Measurements from ENCODE around the gene ERICH6B. TPM values are rescaled to one million over a fixed set of nuclear protein-coding genes. Genes with fewer than 3 reads are reported as not detected.
"Not testable (repeated sequence)": the region's sequence is repeated elsewhere in the genome, so short reads cannot be mapped to it uniquely, and the experiment has no call there.

ERICH6B gene
- not detected for total RNA-seq

DNA sequence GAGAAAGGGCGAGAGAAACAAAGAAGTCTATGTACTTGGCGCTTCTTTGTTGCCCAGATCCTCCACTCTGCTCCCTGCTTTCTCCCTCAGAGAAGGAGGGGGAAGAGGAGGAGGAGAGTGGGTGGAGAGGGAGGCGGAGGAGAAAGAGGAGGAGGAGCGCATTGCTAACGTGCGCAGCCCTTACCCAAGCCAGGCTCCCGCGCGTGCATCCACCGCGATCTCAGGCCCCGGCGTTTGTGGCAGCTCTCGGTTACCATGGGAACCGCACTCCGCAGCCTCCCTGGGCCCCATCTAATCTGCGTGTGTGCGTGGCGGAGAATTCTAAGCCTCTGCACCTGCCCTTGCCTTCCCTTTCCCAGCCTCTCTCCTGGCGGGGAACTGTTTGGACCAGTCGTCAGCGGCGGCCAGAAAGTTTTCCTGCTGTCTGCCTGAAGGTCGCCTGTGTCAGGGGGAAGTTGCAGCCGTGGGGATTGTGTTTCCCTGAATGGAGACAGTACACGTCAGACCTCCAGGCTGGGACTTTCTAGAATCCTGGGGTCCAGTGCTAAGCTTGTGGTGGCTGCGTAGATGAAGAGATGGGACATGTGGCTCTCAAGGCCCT lies at the start of gene ERICH6B:
ERICH6B (minus strand) TSS at position 239 of the 601 bp plus-strand sequence. CDS start 18,734 bp downstream, outside the sequence.
- DNase-seq (ENCODE audit: low spot score) (no peak), ATAC-seq (no peak)

GRCh38 chr13:45662903-45663302 lies 47.4 kb upstream of the ERICH6B start:
- not testable (repeated sequence) for DNase-seq (ENCODE audit: low spot score); ATAC-seq

GRCh38 chr13:45662162-45662561 lies 46.6 kb upstream of the ERICH6B start:
- no peak for DNase-seq (ENCODE audit: low spot score)
- no peak for ATAC-seq

DNA sequence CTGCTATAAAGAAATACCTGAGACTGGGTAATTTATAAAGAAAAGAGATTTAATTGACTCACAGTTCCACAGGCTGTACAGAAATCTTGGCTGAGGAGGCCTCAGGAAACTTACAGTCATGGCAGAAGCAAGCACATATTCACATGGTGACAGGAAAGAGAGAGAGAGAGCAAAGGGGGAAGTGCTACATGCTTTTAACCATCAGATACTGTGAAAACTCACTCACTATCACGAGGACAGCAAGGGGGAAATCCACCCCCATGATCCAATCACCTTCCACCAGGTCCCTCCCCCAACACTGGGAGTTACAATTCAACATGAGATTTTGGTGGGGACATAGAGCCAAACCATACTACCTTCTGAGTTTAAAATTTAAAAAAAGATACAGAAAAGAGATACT lies 44.9 kb upstream of the ERICH6B start:
- ATAC-seq; DNase-seq (ENCODE audit: low spot score): not testable (repeated sequence)

- DNase-seq (ENCODE audit: low spot score) (no peak), ATAC-seq (no peak)
Observed at GRCh38 chr13:45659536-45659935, 44.0 kb upstream of the ERICH6B start.

DNA sequence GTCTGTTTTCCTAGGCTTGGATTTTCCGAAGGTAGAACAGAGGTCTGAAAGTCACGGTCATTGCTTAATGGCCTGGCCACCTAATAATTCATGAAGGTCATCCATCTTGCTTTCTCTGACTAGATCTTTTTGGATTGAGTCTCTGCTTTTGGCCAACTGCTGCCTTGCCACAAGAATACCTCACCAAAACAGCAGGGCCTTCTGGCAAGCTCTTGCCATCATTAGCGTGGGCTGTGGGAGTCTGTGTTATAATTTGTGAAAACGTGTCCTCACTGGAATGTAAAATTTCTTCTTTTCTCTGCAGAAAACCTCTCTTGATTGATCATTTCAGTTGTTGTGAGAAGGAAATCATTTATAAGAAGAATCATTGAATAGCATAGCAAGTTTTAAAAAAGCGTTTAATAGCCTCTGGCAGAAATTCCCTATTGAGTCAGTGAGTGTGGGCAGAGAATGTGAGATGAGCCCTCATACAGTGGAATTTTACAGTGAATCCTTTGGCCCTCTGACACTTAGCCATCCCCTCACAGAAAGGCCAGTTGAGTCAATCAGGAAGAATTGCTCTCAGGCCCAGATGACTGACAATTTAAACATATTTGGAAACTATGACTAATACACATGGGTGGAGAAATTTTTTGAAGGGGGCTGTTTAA lies 43.2 kb upstream of the ERICH6B start:
- no peak for ATAC-seq
- no peak for DNase-seq (ENCODE audit: low spot score)

GRCh38 chr13:45654633-45655349 lies 39.3 kb upstream of the ERICH6B start:
- no peak for DNase-seq (ENCODE audit: low spot score)
- ATAC-seq: no peak

GRCh38 chr13:45645263-45645662 lies 29.7 kb upstream of the ERICH6B start:
- not testable (repeated sequence) for ATAC-seq; DNase-seq (ENCODE audit: low spot score)

GRCh38 chr13:45642159-45642558 lies 26.6 kb upstream of the ERICH6B start:
- DNase-seq (ENCODE audit: low spot score); ATAC-seq: not testable (repeated sequence)

DNA sequence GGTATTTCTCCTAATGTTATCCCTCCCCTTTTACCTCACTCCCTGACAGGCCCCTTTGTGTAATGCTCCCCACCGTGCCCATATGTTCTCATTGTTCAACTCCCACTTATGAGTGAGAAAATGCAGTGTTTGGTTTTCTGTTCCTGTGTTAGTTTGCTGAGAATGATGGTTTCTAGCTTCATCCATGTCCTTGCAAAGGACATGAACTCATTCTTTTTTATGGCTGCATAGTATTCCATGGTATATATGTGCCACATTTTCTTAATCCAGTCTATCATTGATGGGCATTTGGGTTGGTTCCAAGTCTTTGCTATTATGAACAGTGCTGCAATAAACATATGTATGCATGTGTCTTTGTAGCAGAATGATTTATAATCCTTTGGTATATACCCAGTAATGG lies 19.8 kb upstream of the ERICH6B start:
- ATAC-seq; DNase-seq (ENCODE audit: low spot score): not testable (repeated sequence)

DNA sequence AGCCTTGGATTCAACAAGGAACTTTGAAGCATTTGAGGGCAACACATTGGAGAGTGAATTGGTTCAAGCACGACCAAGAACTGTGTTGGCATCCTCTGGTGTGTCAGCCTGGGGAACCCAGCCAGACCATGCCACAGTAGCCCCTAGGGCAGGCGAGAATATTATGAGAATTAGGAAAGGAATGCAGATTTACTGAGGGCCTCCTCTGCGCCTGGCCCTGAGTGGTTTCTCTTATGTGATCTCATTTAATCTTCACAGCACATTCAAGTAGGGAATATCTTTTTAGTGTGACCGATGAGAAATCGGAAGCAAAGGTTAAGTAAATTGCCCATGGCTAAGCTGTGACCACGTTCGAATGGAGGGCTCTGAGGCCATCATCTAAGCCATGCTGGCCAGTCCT lies 15.3 kb upstream of the ERICH6B start:
- ATAC-seq (no peak), DNase-seq (ENCODE audit: low spot score) (no peak)

DNA sequence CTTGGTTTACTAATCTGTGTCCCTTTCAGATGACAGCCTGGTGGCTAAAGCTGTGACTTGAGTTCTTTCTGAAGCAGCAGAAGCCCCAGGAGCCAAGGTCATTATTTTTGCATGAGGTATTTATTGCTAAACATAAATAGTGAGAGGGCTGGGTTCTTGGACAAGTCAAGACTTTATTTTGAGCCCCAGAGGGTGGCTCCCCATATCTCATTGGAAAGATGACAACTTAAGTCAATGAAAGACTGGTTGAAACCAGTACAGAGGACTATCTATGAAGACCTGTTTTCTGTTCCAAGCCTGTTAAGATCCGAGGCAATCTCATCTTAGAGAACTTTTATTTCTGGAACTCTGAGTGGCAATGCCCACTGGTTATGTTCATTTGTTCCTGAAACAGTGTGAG lies 14.4 kb upstream of the ERICH6B start:
- no peak for ATAC-seq
- no peak for DNase-seq (ENCODE audit: low spot score)

DNA sequence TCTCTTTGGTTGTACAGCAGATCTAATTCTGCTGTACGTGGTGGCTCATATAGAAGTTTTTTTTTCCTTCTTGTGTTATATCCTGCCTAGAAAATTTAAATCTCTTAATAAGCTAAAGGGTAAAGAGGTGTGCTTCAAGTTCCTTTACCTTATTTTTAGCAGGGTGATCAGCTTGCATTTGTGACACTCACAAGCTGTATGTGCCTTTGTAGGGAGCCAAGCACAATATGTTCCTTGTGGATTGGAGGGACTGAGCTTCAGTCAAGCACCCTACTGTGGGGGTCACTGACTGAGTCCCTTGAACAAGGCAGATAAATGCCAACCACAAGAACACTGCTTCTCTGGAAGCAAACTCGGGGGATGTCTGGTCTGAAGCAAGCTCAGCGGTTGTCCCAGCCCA lies 12.6 kb upstream of the ERICH6B start:
- ATAC-seq (no peak), DNase-seq (ENCODE audit: low spot score) (no peak)

DNA sequence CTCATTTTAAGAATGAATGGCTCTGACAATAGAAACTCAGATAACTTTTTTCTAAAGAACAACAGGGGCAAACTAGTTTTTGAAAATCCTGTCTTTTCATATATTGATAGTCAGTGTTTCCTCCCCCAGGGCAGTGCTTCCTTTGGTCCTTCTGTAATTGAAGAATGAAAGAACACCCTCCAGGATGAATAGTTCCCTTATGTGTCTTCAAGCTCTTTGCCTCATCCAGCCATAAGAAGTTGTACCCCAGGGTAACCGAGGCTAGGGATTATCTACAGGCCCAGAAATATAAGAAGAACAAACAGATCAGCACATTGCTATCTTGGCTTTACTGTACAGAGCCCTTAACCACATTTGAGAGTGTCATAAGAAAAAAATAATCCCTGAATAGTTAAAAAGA lies 12.1 kb upstream of the ERICH6B start:
- ATAC-seq (no peak), DNase-seq (ENCODE audit: low spot score) (no peak)

DNA sequence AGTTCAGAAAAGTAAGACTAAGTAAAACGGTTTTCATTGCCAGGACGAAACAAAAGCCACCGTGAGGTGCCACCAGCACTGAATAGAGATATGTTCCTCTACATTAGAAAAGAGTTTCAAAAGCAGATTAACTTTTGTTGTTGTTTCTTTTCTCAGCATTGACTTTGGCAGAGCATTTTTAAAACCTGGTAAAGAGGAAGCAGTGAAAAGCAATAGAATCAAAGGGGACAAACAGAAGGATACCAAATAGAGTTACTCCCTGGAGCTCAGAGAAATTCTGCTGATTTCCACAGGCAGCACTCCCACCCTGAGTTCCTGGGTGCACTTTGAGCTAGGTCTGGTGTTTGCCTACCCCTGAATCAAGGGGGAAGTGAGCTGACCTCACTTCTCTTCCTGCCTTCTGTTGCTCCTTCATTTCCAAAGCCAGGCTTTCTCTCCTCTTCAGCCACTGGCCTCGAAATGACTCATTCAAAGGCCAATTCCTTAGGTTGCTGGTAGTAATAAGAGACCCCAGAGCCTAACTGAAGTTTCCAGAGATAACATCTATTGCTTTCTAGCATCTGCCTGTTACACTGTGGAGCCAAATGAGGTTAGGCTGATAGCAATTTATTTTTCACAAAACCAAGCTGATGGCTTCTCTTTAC lies 11.3 kb upstream of the ERICH6B start:
- DNase-seq (ENCODE audit: low spot score) (no peak), ATAC-seq (no peak)

DNA sequence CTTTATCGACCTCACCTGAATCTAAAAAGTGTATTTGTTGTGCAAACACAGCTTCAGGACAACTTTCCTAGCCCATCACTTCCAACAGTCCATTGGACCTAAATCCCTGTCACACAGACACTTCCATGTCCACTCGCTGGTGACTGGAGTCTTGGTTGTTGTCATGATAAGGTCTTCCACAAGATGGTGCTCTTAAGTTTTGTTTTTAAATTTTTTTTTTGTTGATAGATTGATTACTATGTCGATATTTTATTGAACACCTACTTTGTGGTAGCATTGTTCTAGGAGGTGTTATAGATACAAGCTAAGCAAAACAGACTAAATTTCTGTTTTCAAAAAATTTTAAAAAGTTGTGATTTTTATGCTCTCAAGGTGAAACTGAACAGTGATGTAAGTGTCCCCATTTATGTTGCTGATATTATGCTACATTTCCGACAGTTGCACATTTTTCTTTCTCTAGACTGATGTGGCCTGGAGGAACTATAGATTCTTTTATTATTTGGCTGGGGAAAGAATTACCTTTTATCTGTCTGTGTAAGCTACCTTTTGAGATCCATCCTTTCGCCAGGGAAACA lies 8.1 kb upstream of the ERICH6B start:
- DNase-seq (ENCODE audit: low spot score) (no peak), ATAC-seq (peak; percentile 62)

DNA sequence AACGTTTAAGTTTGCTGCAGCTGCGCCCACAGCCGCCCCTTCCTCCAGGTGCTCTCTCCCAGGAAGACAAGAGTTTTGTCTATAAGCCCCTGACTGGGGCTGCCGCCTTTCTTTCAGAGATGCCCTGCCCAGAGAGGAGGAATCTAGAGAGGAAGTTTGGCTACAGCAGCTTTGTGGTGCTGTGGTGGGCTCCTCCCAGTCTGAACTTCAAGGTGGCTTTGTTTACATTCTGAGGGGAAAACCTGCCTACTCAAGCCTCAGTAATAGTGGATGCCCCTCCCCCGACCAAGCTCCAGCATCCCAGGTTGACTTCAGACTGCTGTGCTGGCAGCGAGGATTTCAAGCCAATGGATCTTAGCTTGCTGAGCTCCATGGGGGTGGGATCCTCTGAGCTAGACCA lies 6.4 kb upstream of the ERICH6B start:
- DNase-seq (ENCODE audit: low spot score) (no peak), ATAC-seq (no peak)

DNA sequence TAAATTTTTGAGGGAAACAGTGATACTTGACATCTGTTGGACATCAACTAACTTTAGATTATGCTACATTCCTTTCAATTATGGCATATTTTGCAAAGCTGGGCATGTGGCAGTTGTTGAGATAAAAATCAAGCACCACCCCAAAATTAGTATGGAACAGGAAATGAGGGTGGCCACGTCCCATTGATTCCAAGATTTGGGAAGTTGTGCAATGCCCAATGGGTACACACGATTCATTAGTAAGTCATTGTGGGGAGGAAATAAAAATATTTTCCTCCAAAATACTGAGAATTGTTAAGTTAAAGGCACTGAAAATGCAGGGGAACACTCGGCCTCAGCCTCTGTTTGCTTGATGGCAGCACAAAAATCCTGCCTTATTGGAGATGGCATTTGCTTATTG lies 7.6 kb downstream of the ERICH6B start:
- DNase-seq (ENCODE audit: low spot score): no peak
- ATAC-seq: no peak

- DNase-seq (ENCODE audit: low spot score) (no peak), ATAC-seq (no peak)
Observed at GRCh38 chr13:45604892-45605291, 10.6 kb downstream of the ERICH6B start.

DNA sequence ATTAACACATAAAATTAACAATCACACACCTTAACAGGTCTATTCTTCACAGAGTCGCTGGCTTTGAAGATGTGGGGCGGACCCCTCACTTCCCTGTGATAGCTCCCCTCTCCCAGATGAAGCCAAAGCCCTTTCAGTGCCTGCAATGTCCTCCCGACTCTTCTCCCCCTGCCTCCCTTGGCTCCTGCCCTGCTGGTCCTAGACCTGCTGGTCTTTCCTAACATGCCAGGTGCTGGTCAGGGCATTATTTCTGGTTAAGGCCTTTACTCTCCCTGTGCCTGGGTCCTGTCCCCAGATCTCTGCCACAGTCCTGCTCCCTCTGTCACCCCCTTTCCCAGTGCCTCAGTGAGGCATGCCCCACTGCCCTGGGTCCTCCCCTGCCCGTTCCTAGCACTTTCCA lies 12.2 kb downstream of the ERICH6B start:
- ATAC-seq (no peak), DNase-seq (ENCODE audit: low spot score) (no peak)

Data from left lobe of liver (tissue), 2 donors.